ENCODE results near the gene DCAF15. TPM values are rescaled to one million over a fixed set of nuclear protein-coding genes. Genes with fewer than 3 reads are reported as not detected.

DCAF15 gene
- total RNA-seq, 1 experiment from 2014 or later: 35.5 TPM

DNA sequence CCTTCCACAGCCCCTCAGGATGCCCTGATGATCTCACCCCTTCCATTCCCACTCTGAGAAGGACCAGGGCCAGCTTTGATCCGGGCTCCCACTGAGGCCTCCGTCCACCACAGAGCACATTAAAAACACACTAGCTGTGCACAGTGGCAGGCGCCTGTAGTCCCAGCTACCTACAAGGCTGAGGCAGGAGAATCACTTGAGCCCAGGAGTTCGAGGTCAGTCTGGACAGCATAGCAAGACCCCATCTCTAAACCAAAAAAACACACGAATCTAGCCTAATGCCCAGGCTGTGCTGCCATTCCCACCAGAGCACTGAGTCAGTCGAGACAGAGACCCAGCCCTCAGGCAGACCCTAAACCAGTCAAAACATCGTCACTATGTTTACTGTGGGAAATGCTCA is 39.7 kb downstream of the DCAF15 start:
- CTCF ChIA-PET: no interaction called here
- Mint-ChIP-seq H3K36me3 (ENCODE audit: insufficient read depth, unreplicated experiment) (peaks cover 16% of the 10 kb centered on the region), H3K9me3 (ENCODE audit: low read depth, unreplicated experiment) (no peaks in the 10 kb centered on the region), H3K4me3 (ENCODE audit: low read depth, unreplicated experiment) (no peak overlapping the region), H3K27me3 (ENCODE audit: unreplicated experiment) (no peaks in the 10 kb centered on the region), H3K27ac (ENCODE audit: unreplicated experiment) (no peak overlapping the region), H3K4me1 (ENCODE audit: low read depth, unreplicated experiment) (no peaks in the 10 kb centered on the region)
- BruUV-seq (replicated peaks): no TSS peak
- TF ChIP-seq CTCF (IDR thresholded peaks at IDR 0.05; ENCODE audit: unreplicated experiment): no peak
- no peak for DNase-seq
- intact Hi-C loops (cut with micrococcal nuclease; ENCODE audit: unreplicated experiment): no loop called here

DNA sequence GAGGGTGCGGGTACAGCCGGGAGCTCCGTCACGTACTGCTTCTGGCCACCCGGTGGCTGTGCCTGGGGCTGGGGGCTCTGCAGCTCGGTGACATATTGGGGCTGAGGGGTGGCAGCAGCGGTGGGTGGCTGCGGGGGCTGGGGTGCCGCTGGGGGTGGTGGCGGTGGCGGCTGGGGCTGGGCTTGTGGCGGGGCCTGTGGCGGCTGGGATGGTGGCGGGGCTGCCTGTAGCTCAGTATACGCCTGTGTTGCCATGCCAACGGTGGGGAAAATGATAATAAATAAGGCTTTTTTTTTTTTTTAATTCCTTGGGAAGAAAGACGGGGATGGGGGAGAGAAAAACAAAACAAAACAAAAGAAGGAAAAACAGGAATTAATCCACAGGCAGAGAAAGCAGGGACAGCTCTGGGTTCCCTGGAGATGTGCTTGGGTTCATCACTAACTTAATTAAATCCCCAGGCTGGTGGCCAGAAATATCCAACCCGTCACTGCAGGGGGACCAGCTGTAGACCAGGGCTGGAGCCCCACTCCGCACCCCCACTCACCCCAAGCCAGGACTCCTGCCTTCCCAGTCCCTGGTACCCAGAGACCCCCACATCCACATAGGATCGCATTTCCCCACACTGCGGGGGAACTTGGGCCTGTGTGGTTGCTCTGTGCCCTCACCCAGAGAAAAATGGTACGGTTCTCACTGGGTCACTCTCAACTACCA is 41.4 kb downstream of the DCAF15 start:
- H3K4me1 Mint-ChIP-seq (ENCODE audit: low read depth, unreplicated experiment): no peaks in the 10 kb centered on the region
- peaks cover 16% of the 10 kb centered on the region for H3K36me3 Mint-ChIP-seq (ENCODE audit: insufficient read depth, unreplicated experiment)
- no TSS peak for BruUV-seq (replicated peaks)
- intact Hi-C loops (cut with micrococcal nuclease; ENCODE audit: unreplicated experiment): no loop called here
- no peaks in the 10 kb centered on the region for H3K27me3 Mint-ChIP-seq (ENCODE audit: unreplicated experiment)
- no peak overlapping the region for H3K27ac Mint-ChIP-seq (ENCODE audit: unreplicated experiment)
- CTCF ChIA-PET: no interaction called here
- no peak overlapping the region for H3K4me3 Mint-ChIP-seq (ENCODE audit: low read depth, unreplicated experiment)
- TF ChIP-seq CTCF (IDR thresholded peaks at IDR 0.05; ENCODE audit: unreplicated experiment): no peak
- no peak for DNase-seq
- no peaks in the 10 kb centered on the region for H3K9me3 Mint-ChIP-seq (ENCODE audit: low read depth, unreplicated experiment)

DNA sequence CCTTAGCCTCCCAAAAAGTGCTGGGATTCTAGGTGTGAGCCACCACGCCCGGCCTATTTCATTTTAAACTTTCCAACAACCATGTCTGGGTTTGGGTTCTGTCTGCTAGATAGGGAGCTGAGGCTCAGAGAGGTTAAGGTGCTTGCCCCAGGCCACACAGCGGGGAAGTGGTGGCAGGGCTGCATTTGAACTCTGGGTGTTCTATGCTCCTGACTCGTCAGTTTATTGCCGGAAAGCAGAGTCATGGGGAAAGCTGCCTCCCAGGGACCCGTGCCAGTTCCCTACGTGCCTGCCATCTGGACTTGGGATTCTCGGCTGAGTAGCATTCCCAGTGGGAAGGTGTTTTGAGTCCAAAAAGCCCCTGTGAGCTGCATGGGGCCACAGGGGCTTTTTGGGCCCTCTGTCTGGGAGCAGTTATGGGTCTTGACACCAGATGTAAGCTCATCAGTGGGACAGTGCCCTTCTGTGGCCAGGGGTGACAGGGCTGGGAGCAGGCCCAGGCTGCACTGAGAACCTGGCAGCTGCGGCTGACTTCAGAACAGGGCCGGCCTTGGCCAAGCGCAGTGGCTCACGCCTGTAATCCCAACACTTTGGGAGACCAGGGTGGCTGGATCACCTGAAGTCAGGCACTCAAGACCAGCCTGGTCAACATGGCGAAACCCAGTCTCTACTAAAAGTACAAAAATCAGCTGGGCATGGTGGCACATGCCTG is 42.9 kb downstream of the DCAF15 start:
- Mint-ChIP-seq H3K4me3 (ENCODE audit: low read depth, unreplicated experiment) (no peak overlapping the region), H3K4me1 (ENCODE audit: low read depth, unreplicated experiment) (no peaks in the 10 kb centered on the region), H3K9me3 (ENCODE audit: low read depth, unreplicated experiment) (no peaks in the 10 kb centered on the region), H3K27ac (ENCODE audit: unreplicated experiment) (no peak overlapping the region), H3K36me3 (ENCODE audit: insufficient read depth, unreplicated experiment) (peaks cover 2% of the 10 kb centered on the region), H3K27me3 (ENCODE audit: unreplicated experiment) (no peaks in the 10 kb centered on the region)
- intact Hi-C loops (cut with micrococcal nuclease; ENCODE audit: unreplicated experiment): no loop called here
- BruUV-seq (replicated peaks): no TSS peak
- DNase-seq: no peak
- CTCF ChIA-PET: no interaction called here
- TF ChIP-seq CTCF (IDR thresholded peaks at IDR 0.05; ENCODE audit: unreplicated experiment): no peak

DNA sequence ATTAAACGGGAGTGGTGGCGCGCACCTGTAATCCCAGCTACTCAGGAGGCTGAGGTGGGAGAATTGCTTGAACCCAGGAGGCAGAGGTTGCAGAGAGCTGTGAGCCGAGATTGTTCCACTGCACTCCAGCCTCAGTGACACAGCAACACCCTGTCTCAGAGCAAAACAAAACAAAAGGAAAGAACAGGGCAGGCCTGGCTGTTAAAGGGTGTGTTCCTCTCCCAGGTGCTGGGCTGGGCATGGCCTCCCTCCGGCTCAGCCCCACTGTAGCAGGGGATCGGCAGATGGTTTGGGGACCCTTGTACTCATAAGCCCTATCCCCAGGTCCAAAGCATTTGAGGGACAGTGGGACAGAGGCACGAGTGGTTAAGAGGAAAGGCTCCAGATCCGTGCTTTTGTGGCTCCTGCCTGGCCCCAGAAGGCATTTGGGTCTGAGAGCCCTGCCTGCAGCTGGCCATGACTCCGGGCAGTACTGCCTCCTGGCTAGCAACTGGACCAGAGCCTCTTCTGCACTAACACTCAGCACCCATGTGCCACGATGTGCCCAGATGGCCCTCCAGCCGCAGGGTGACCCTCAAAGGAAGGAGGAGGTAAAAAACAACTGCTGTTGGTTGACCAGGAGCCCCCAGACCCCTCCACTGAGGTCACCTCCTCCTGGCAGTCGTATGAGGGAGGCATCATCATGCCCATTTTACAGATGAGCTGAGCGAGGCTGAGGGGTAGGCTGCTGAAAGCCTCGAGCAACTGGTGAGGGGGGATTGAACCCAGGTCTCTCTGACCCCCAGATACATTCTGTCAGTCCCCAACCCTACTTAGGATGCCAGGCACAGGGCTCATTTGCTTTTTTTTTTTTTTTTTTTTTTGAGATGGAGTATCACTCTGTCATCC is 43.8 kb downstream of the DCAF15 start:
- CTCF ChIA-PET: no interaction called here
- Mint-ChIP-seq H3K27me3 (ENCODE audit: unreplicated experiment) (no peaks in the 10 kb centered on the region), H3K36me3 (ENCODE audit: insufficient read depth, unreplicated experiment) (no peaks in the 10 kb centered on the region), H3K9me3 (ENCODE audit: low read depth, unreplicated experiment) (no peaks in the 10 kb centered on the region), H3K4me3 (ENCODE audit: low read depth, unreplicated experiment) (no peak overlapping the region), H3K27ac (ENCODE audit: unreplicated experiment) (no peak overlapping the region), H3K4me1 (ENCODE audit: low read depth, unreplicated experiment) (no peaks in the 10 kb centered on the region)
- DNase-seq: no peak
- intact Hi-C loops (cut with micrococcal nuclease; ENCODE audit: unreplicated experiment): no loop called here
- no TSS peak for BruUV-seq (replicated peaks)
- TF ChIP-seq CTCF (IDR thresholded peaks at IDR 0.05; ENCODE audit: unreplicated experiment): no peak
